ENCODE results near the gene FABP3.

DNA sequence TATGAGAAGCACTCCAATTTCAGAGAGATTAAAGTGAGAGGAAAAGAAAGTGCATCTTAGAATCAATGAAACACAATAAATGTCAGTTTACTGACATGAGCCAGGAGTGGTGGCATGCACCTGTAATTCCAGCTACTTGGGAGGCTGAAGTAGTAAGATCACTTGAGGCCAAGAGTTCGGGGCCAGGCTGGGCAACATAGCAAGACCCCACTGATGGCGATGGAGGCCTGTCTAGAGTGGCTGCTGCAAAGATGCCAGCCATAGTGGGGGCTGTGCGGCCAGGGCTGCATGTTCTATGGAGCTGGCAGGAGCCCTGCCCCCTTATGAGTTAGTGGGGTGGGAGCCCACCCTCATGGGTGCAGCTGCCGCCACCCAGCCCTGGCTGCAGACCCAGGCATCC, 48.8 kb downstream of the FABP3 start:
- TF ChIP-seq POLR2AphosphoS5 (IDR thresholded peaks at IDR 0.05; ENCODE audit: low read depth, low read length) (no peak), POLR2A (IDR thresholded peaks at IDR 0.05; ENCODE audit: low read depth, low read length) (no peak), TAF1 (IDR thresholded peaks at IDR 0.05; ENCODE audit: low read depth, low read length) (no peak), SPI1 (IDR thresholded peaks at IDR 0.05; ENCODE audit: low read depth, low read length) (no peak), POU2F2 (IDR thresholded peaks at IDR 0.05; ENCODE audit: low read depth, low read length) (no peak), PAX5 (IDR thresholded peaks at IDR 0.05; ENCODE audit: insufficient read depth, low read length, severe bottlenecking) (no peak)
